ENCODE data around the gene ZBTB49. TPM values are rescaled to one million over a fixed set of nuclear protein-coding genes. Genes with fewer than 3 reads are reported as not detected.

ZBTB49 gene
- total RNA-seq, 3 donors from 2014 or later (not counting 1 experiment from before 2014, with no cell fraction given): 19.3 to 36.5 (median 30.0) TPM

- peak overlapping the region; percentile 43 for H3K4me3 ChIP-seq (ENCODE audit: low read length)
- DNase-seq: peak in 1 of 2 donors; percentile 13
Measured at GRCh38 chr4:4268776-4269175, 21.3 kb upstream of the ZBTB49 start.

DNA sequence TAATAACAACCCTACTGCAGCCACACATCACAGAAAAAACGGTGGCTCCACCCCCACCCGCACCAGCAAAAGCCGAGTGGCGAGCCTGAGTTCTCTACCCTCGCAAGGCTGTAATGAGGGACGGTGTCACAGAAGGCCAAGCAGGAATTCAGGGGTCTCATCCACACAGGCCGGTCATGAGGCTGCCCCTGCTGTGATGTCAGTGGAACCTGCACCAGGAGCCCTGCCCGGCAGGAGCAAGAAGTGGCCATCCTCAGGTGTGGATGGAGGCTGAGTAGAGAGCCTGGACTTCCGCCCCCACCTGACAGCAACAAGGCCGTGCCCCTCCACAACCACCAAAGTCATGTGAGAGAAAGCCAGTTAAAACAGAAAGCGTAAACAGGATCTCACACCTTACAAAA, 20.7 kb upstream of the ZBTB49 start:
- ATAC-seq (peak; percentile 75 to 88 (median 87)), DNase-seq (peak; percentile 71 to 80)
- TF ChIP-seq CTCF (IDR thresholded peaks at IDR 0.05): no peak
- Histone ChIP-seq H3K36me3 (ENCODE audit: control insufficient read depth, insufficient read depth, low read length) (peaks cover 24% of the 10 kb centered on the region), H3K27me3 (ENCODE audit: control insufficient read depth, insufficient read depth, low read length) (no peaks in the 10 kb centered on the region), H3K4me1 (ENCODE audit: control insufficient read depth, insufficient read depth, low read length) (peaks cover 43% of the 10 kb centered on the region), H3K9me3 (ENCODE audit: control insufficient read depth, insufficient read depth, low read length) (no peaks in the 10 kb centered on the region), H3K27ac (ENCODE audit: low read length) (peak overlapping the region; percentile 97), H3K4me3 (ENCODE audit: low read length) (peak overlapping the region; percentile 43)
- WGBS (ENCODE audit: insufficient coverage): 43% methylated on average over 8 of the region's 11 CpGs
- Mint-ChIP-seq H3K27ac (peak overlapping the region; percentile 95 to 96), H3K4me1 (peaks cover 57 to 83% of the 10 kb centered on the region in 2 donors), H3K9me3 (no peaks in the 10 kb centered on the region), H3K27me3 (ENCODE audit: low read depth in 2 of 2) (no peaks in the 10 kb centered on the region), H3K4me3 (peak overlapping the region; percentile 85), H3K36me3 (peaks cover 26% of the 10 kb centered on the region)
- intact Hi-C loops (cut with micrococcal nuclease): loop anchor here (1.0 kb wide), 1 partner anchor 21 kb away; the partner anchor contains the start of genes LYAR and ZBTB49

More at GRCh38 chr4:4268776-4269175, 21.3 kb upstream of the ZBTB49 start:
- no peak for ATAC-seq
- intact Hi-C loops (cut with micrococcal nuclease): loop anchor here (1.0 kb wide), 1 partner anchor 22 kb away; the partner anchor contains the start of genes LYAR and ZBTB49
- Mint-ChIP-seq H3K36me3 (peaks cover 21% of the 10 kb centered on the region), H3K4me1 (peaks cover 55 to 80% of the 10 kb centered on the region in 2 donors), H3K27ac (peak overlapping the region; percentile 95 to 96), H3K4me3 (peak overlapping the region; percentile 85), H3K27me3 (ENCODE audit: low read depth in 2 of 2) (no peaks in the 10 kb centered on the region), H3K9me3 (no peaks in the 10 kb centered on the region)
- Histone ChIP-seq H3K9me3 (ENCODE audit: control insufficient read depth, insufficient read depth, low read length) (no peaks in the 10 kb centered on the region), H3K27ac (ENCODE audit: low read length) (peak overlapping the region; percentile 97), H3K27me3 (ENCODE audit: control insufficient read depth, insufficient read depth, low read length) (no peaks in the 10 kb centered on the region), H3K4me1 (ENCODE audit: control insufficient read depth, insufficient read depth, low read length) (peaks cover 43% of the 10 kb centered on the region), H3K36me3 (ENCODE audit: control insufficient read depth, insufficient read depth, low read length) (peaks cover 23% of the 10 kb centered on the region)
- no peak for TF ChIP-seq CTCF (IDR thresholded peaks at IDR 0.05)
- 43% methylated on average over 1 of the region's 1 CpG for WGBS (ENCODE audit: insufficient coverage)

DNA sequence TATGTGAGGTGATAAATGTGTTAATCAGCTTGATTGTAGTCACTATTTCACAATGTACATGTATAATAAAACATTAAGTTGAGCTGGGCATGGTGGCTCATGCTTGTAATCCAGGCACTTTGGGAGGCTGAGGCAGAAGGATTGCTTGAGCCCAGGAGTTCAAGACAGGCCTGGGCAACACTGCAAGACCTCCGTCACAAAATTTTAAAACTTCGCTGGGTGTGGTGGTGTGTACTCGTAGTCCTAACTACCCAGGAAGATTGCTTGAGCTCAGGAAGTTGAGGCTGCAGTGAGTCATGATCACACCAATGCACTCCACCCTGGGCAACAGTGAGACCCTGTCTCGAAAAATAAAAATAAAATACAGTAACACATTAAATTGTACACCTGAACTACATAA, 20.2 kb upstream of the ZBTB49 start:
- WGBS (ENCODE audit: insufficient coverage): 42% methylated on average over 3 of the region's 4 CpGs
- Mint-ChIP-seq H3K4me1 (peaks cover 62 to 85% of the 10 kb centered on the region in 2 donors), H3K36me3 (peaks cover 31% of the 10 kb centered on the region), H3K27me3 (ENCODE audit: low read depth in 2 of 2) (no peaks in the 10 kb centered on the region), H3K27ac (peak overlapping the region; percentile 95 to 96), H3K9me3 (no peaks in the 10 kb centered on the region), H3K4me3 (peak overlapping the region; percentile 85)
- intact Hi-C loops (cut with micrococcal nuclease): loop anchor here (1.0 kb wide), 2 partner anchors 10 to 20 kb away; partner anchors contain the start of genes LYAR and ZBTB49
- Histone ChIP-seq H3K9me3 (ENCODE audit: control insufficient read depth, insufficient read depth, low read length) (no peaks in the 10 kb centered on the region), H3K4me1 (ENCODE audit: control insufficient read depth, insufficient read depth, low read length) (peaks cover 43% of the 10 kb centered on the region), H3K4me3 (ENCODE audit: low read length) (peak overlapping the region; percentile 43), H3K27ac (ENCODE audit: low read length) (peak overlapping the region; percentile 97), H3K27me3 (ENCODE audit: control insufficient read depth, insufficient read depth, low read length) (no peaks in the 10 kb centered on the region), H3K36me3 (ENCODE audit: control insufficient read depth, insufficient read depth, low read length) (peaks cover 30% of the 10 kb centered on the region)
- peak; percentile 64 to 71 for DNase-seq
- peak; percentile 74 to 89 (median 78) for ATAC-seq
- no peak for TF ChIP-seq CTCF (IDR thresholded peaks at IDR 0.05)

Measured in natural killer cell (primary cell).